Suprapubic skin (tissue), 4 donors: ENCODE measurements around the gene HAPLN2.

Experiments used
- POLR2A ChIP-seq, 2 donors: fragments of 450-650 bp; IDR thresholded peaks; one replicate each; pipeline ENCODE4 v1.6.1; 2017; ENCODE audit warnings: antibody characterized with exemption in 2 of 2, mild to moderate bottlenecking in 2 of 2, moderate library complexity in 2 of 2
- POLR2AphosphoS5 ChIP-seq, 3 donors: sonication (generic); formaldehyde crosslinking; IDR thresholded peaks; one replicate each; pipeline ENCODE4 v1.6.1; 2017; ENCODE audit warnings: antibody characterized with exemption in 3 of 3
- TF ChIP-seq, protein P1 (sequence below), 2 donors: fragments of 200-600 bp in 1 of 2; fragments of 450-650 bp in 1 of 2; sonication (generic) in 1 of 2; IDR thresholded peaks; one replicate each; pipeline ENCODE4 v1.5.1; 2016 to 2019; ENCODE audit warnings: antibody characterized with exemption in 2 of 2, mild to moderate bottlenecking in 1 of 2, moderate library complexity in 1 of 2

DNA sequence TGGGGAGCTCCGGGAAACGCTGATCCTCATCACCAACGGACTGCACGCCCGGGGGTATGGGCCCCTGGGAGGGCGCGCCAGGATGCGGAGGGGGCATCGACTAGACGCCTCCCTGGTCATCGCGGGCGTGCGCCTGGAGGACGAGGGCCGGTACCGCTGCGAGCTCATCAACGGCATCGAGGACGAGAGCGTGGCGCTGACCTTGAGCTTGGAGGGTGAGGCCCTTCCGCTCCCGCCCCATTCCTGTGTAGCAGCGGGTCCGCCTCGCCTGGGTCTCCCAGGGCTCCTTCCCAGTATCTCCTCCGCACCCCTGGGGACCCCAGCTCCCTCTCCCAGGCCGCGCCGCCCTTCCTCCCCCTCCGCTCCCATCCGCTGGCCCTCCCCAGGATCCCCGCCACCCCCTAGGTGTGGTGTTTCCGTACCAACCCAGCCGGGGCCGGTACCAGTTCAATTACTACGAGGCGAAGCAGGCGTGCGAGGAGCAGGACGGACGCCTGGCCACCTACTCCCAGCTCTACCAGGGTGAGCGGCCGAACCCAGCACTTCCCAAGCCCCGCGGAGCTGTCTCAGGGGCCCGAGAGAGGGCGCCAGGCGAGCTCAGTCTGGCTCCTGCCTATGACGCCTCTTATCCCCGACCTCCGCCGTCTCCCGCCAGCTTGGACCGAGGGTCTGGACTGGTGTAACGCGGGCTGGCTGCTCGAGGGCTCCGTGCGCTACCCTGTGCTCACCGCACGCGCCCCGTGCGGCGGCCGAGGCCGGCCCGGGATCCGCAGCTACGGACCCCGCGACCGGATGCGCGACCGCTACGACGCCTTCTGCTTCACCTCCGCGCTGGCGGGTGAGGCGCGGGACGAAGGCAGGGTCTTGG is 5.0 kb downstream of the HAPLN2 start:
- TF ChIP-seq, protein P1, sequence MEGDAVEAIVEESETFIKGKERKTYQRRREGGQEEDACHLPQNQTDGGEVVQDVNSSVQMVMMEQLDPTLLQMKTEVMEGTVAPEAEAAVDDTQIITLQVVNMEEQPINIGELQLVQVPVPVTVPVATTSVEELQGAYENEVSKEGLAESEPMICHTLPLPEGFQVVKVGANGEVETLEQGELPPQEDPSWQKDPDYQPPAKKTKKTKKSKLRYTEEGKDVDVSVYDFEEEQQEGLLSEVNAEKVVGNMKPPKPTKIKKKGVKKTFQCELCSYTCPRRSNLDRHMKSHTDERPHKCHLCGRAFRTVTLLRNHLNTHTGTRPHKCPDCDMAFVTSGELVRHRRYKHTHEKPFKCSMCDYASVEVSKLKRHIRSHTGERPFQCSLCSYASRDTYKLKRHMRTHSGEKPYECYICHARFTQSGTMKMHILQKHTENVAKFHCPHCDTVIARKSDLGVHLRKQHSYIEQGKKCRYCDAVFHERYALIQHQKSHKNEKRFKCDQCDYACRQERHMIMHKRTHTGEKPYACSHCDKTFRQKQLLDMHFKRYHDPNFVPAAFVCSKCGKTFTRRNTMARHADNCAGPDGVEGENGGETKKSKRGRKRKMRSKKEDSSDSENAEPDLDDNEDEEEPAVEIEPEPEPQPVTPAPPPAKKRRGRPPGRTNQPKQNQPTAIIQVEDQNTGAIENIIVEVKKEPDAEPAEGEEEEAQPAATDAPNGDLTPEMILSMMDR (IDR thresholded peaks at IDR 0.05) = no peak
- TF ChIP-seq POLR2A (IDR thresholded peaks at IDR 0.05) (no peak), POLR2AphosphoS5 (IDR thresholded peaks at IDR 0.05) (no peak)
